ENCODE data around the gene GLYR1.

The GLYR1 gene

GRCh38 chr16:4870138-4870671 is 23.1 kb upstream of the GLYR1 start:
- no peaks in the 10 kb centered on the region for H3K9me3 ChIP-seq (replicated peaks in 1 of 11)
- peaks cover 89 to 100% (median 94%) of the 10 kb centered on the region in 11 experiments for H3K36me3 ChIP-seq
- TF ChIP-seq Cebpa-rat (IDR thresholded peaks at IDR 0.05) = no peak
- no peak overlapping the region for H3K4me3 ChIP-seq
- H3K4me2 ChIP-seq = no peak overlapping the region
- peaks cover 0 to 4% (median 0%) of the 10 kb centered on the region in 10 experiments; a peak in 2 of 20 replicates for H3K4me1 ChIP-seq
- H3K9ac ChIP-seq = no peak overlapping the region
- H3K27me3 ChIP-seq = no peaks in the 10 kb centered on the region
- peaks cover 51 to 88% (median 61%) of the 10 kb centered on the region in 11 experiments for H4K20me1 ChIP-seq
- H3K27ac ChIP-seq = no peak overlapping the region

- Histone ChIP-seq H3K4me3 (no peak overlapping the region), H3K27me3 (no peaks in the 10 kb centered on the region), H3K36me3 (peaks cover 85 to 100% (median 93%) of the 10 kb centered on the region in 11 experiments), H4K20me1 (peaks cover 58 to 88% (median 70%) of the 10 kb centered on the region in 11 experiments), H3K4me1 (peaks cover 0 to 12% (median 0%) of the 10 kb centered on the region in 10 experiments; a peak in 5 of 20 replicates), H3K9me3 (replicated peaks in 1 of 11) (no peaks in the 10 kb centered on the region), H3K9ac (no peak overlapping the region), H3K4me2 (no peak overlapping the region), H3K27ac (no peak overlapping the region)
- TF ChIP-seq Cebpa-rat (IDR thresholded peaks at IDR 0.05) = no peak
Observed at GRCh38 chr16:4869147-4869805, 22.2 kb upstream of the GLYR1 start.

GRCh38 chr16:4868535-4868934 is 21.4 kb upstream of the GLYR1 start:
- H3K36me3 ChIP-seq = peaks cover 85 to 100% (median 93%) of the 10 kb centered on the region in 11 experiments
- TF ChIP-seq Cebpa-rat (IDR thresholded peaks at IDR 0.05) = no peak

GRCh38 chr16:4868026-4868425 is 20.9 kb upstream of the GLYR1 start:
- Histone ChIP-seq H3K36me3 (peaks cover 85 to 100% (median 93%) of the 10 kb centered on the region in 11 experiments), H3K4me3 (no peak overlapping the region), H3K9ac (no peak overlapping the region), H4K20me1 (peaks cover 70 to 90% (median 83%) of the 10 kb centered on the region in 11 experiments), H3K4me1 (peaks cover 0 to 24% (median 0%) of the 10 kb centered on the region in 10 experiments; a peak in 8 of 20 replicates), H3K27ac (no peak overlapping the region), H3K4me2 (no peak overlapping the region), H3K27me3 (no peaks in the 10 kb centered on the region), H3K9me3 (replicated peaks in 1 of 11) (no peaks in the 10 kb centered on the region)
- no peak for TF ChIP-seq Cebpa-rat (IDR thresholded peaks at IDR 0.05)

More at GRCh38 chr16:4868535-4868934, 21.4 kb upstream of the GLYR1 start:
- Histone ChIP-seq H3K27me3 (no peaks in the 10 kb centered on the region), H3K4me2 (no peak overlapping the region), H3K9ac (no peak overlapping the region), H4K20me1 (peaks cover 65 to 88% (median 77%) of the 10 kb centered on the region in 11 experiments), H3K4me1 (peaks cover 0 to 19% (median 0%) of the 10 kb centered on the region in 10 experiments; a peak in 8 of 20 replicates), H3K4me3 (no peak overlapping the region), H3K9me3 (replicated peaks in 1 of 11) (no peaks in the 10 kb centered on the region), H3K27ac (no peak overlapping the region)

- Histone ChIP-seq H3K4me1 (peaks cover 0 to 24% (median 0%) of the 10 kb centered on the region in 10 experiments; a peak in 8 of 20 replicates), H3K27ac (no peak overlapping the region), H4K20me1 (peaks cover 85 to 100% (median 97%) of the 10 kb centered on the region in 11 experiments), H3K27me3 (no peaks in the 10 kb centered on the region), H3K4me2 (no peak overlapping the region), H3K9ac (no peak overlapping the region; a peak in 1 of 22 replicates), H3K9me3 (replicated peaks in 1 of 11) (no peaks in the 10 kb centered on the region), H3K36me3 (peaks cover 88 to 100% (median 94%) of the 10 kb centered on the region in 11 experiments), H3K4me3 (no peak overlapping the region)
- TF ChIP-seq Cebpa-rat (IDR thresholded peaks at IDR 0.05) = no peak
Observed at GRCh38 chr16:4866586-4866985, 19.5 kb upstream of the GLYR1 start.

- Histone ChIP-seq H3K4me2 (0 out of 22 replicates have a peak overlapping the region, but pooled peaks of 1 of the 11 experiments have one; percentile 4), H3K9ac (no peak overlapping the region; a peak in 1 of 22 replicates), H3K4me3 (no peak overlapping the region), H4K20me1 (peaks cover 95 to 100% (median 99%) of the 10 kb centered on the region in 11 experiments), H3K27ac (no peak overlapping the region), H3K36me3 (peaks cover 88 to 100% (median 94%) of the 10 kb centered on the region in 11 experiments), H3K4me1 (peaks cover 0 to 24% (median 0%) of the 10 kb centered on the region in 10 experiments; a peak in 8 of 20 replicates), H3K27me3 (no peaks in the 10 kb centered on the region), H3K9me3 (replicated peaks in 1 of 11) (no peaks in the 10 kb centered on the region)
- TF ChIP-seq Cebpa-rat (IDR thresholded peaks at IDR 0.05) = 0 out of 22 replicates have a peak, but pooled peaks of 1 of the 11 experiments have one; percentile 19
Observed at GRCh38 chr16:4865231-4865860, 18.3 kb upstream of the GLYR1 start.

GRCh38 chr16:4864728-4865127 is 17.6 kb upstream of the GLYR1 start:
- Histone ChIP-seq H3K36me3 (peaks cover 88 to 100% (median 94%) of the 10 kb centered on the region in 11 experiments), H4K20me1 (peaks cover 90 to 100% (median 98%) of the 10 kb centered on the region in 11 experiments), H3K4me3 (no peak overlapping the region), H3K9ac (no peak overlapping the region), H3K27ac (no peak overlapping the region), H3K4me1 (peaks cover 0 to 24% (median 0%) of the 10 kb centered on the region in 10 experiments; a peak in 8 of 20 replicates), H3K9me3 (replicated peaks in 1 of 11) (no peaks in the 10 kb centered on the region), H3K4me2 (no peak overlapping the region), H3K27me3 (no peaks in the 10 kb centered on the region)
- no peak for TF ChIP-seq Cebpa-rat (IDR thresholded peaks at IDR 0.05)

GRCh38 chr16:4862639-4863038 is 15.6 kb upstream of the GLYR1 start:
- H3K4me2 ChIP-seq = no peak overlapping the region
- no peak overlapping the region for H3K27ac ChIP-seq
- H4K20me1 ChIP-seq = peaks cover 73 to 98% (median 85%) of the 10 kb centered on the region in 11 experiments
- no peak overlapping the region for H3K4me3 ChIP-seq
- no peaks in the 10 kb centered on the region for H3K9me3 ChIP-seq (replicated peaks in 1 of 11)
- TF ChIP-seq Cebpa-rat (IDR thresholded peaks at IDR 0.05) = no peak
- H3K9ac ChIP-seq = peak overlapping the region in 1 of 11 experiments; percentile 13; a peak in 1 of 22 replicates
- H3K36me3 ChIP-seq = peaks cover 88 to 100% (median 94%) of the 10 kb centered on the region in 11 experiments
- H3K27me3 ChIP-seq = no peaks in the 10 kb centered on the region
- H3K4me1 ChIP-seq = peaks cover 0 to 24% (median 0%) of the 10 kb centered on the region in 10 experiments; a peak in 8 of 20 replicates
